Natural killer cell (primary cell): Measurements from ENCODE around the gene CPLX1. TPM values are rescaled to one million over a fixed set of nuclear protein-coding genes. Genes with fewer than 3 reads are reported as not detected.

Source experiments
- ATAC-seq, 3 donors: fragments of 150-1000 bp in 2 of 3; fragments of 200-7000 bp in 1 of 3; cut with Tn5 transposase; 1 replicate in 1 of 3; 2 replicates in 2 of 3; pipeline ENCODE4 v1.10.0; 2021; ENCODE audit warnings: mild to moderate bottlenecking in 2 of 3, moderate library complexity in 2 of 3
- DNase-seq, 2 donors: peaks; one replicate each; pipeline versions ENCODE4 v3.0.0 to v3.0.0-alpha.2; 2013 to 2021; ENCODE audit warnings: mixed read lengths in 1 of 2
- H3K27ac ChIP-seq: one replicate; pipeline ENCODE4 v1.5.1; 2013; ENCODE audit warnings: mild to moderate bottlenecking, low read length
- H3K27me3 ChIP-seq: one replicate; pipeline ENCODE4 v1.6.1; 2013; ENCODE audit warnings: low read length; ENCODE audit not compliant: control insufficient read depth, insufficient read depth
- H3K36me3 ChIP-seq: one replicate; pipeline ENCODE4 v1.6.1; 2013; ENCODE audit warnings: low read length; ENCODE audit not compliant: control insufficient read depth, insufficient read depth
- H3K4me1 ChIP-seq: one replicate; pipeline ENCODE4 v1.6.1; 2013; ENCODE audit warnings: low read length; ENCODE audit not compliant: control insufficient read depth, insufficient read depth
- H3K4me3 ChIP-seq: one replicate; pipeline ENCODE4 v1.5.1; 2013; ENCODE audit warnings: low read length
- H3K9me3 ChIP-seq: one replicate; pipeline ENCODE4 v1.6.1; 2013; ENCODE audit warnings: low read length; ENCODE audit not compliant: control insufficient read depth, insufficient read depth
- H3K27ac Mint-ChIP-seq, 2 donors: one replicate each; pipeline ENCODE4 v1.8.0; 2022; ENCODE audit warnings: mild to moderate bottlenecking in 2 of 2, mixed read lengths in 2 of 2, moderate library complexity in 1 of 2
- H3K27me3 Mint-ChIP-seq, 2 donors: one replicate each; pipeline ENCODE4 v1.8.0; 2022; ENCODE audit warnings: low read depth in 2 of 2, mixed read lengths in 2 of 2
- H3K36me3 Mint-ChIP-seq: one replicate; pipeline ENCODE4 v1.8.0; 2022; ENCODE audit warnings: mixed read lengths
- H3K4me1 Mint-ChIP-seq, 2 donors: one replicate each; pipeline ENCODE4 v1.8.0; 2022; ENCODE audit warnings: mixed read lengths in 2 of 2
- H3K4me3 Mint-ChIP-seq: one replicate; pipeline ENCODE4 v1.8.0; 2022; ENCODE audit warnings: mild to moderate bottlenecking, moderate library complexity, mixed read lengths
- H3K9me3 Mint-ChIP-seq, 2 donors: one replicate each; pipeline ENCODE4 v1.8.0; 2022; ENCODE audit warnings: mixed read lengths in 2 of 2
- WGBS: methylation state at CpG from one replicate; pipeline ENCODE4 v1.1.7; 2013; ENCODE audit warnings: missing lambda C conversion rate; ENCODE audit not compliant: insufficient coverage; 5-methylcytosine and 5-hydroxymethylcytosine counted together
- intact Hi-C: fragments of 100-400 bp; cut with micrococcal nuclease; formaldehyde crosslinking; loops from one replicate; pipeline ENCODE4 v1.14.2; 2022
- total RNA-seq, 4 donors: library from RNA; stranded (reverse); fragments of 120-200 nt in 1 of 4; gene quantifications; one replicate each; pipeline versions ENCODE4 v1.2.3 to v1.2.4, GENCODE V29; 2013 to 2022
- TF ChIP-seq, protein P1 (sequence below): fragments of 200-600 bp; IDR thresholded peaks from one replicate; pipeline ENCODE4 v1.8.0; 2022; ENCODE audit warnings: antibody characterized with exemption

The CPLX1 gene
- total RNA-seq, 3 donors from 2014 or later (not counting 1 experiment from before 2014, with no cell fraction given), result not detected

DNA sequence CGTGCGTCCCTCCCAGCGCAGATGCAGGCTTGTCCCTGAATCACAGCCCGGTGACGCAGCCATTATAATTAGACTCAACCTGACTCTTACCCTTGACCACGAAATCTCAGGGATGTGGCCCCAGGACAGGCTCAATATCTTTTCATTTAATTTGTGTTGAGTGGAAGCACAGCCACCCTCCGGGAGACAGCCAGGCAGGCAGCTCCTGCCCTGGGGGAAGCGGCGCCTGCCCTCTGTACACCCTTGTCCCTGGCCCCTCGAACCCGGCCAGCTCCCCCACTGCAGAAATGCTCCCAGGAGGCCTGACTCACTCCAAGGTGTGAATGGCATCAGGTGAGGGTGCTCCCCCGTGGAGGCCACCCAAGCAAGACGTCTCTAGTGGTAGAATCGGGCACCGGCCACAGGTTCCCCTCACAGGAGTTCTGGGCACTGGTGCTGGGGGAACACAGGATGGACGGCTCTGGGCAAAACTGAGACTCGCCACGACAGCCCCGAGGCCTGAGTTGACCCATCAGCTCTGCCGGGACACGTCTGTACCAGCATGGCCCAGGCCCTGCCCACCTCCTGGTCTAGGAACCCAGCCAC lies 2.7 kb downstream of the CPLX1 start:
- no peak overlapping the region for H3K4me3 Mint-ChIP-seq
- H3K27me3 Mint-ChIP-seq, result peaks cover 25 to 32% of the 10 kb centered on the region in 2 donors
- peaks cover 0 to 5% of the 10 kb centered on the region in 2 donors for H3K4me1 Mint-ChIP-seq
- Histone ChIP-seq H3K4me1 (peaks cover 10% of the 10 kb centered on the region), H3K27me3 (peaks cover 32% of the 10 kb centered on the region), H3K9me3 (no peaks in the 10 kb centered on the region), H3K36me3 (no peaks in the 10 kb centered on the region), H3K4me3 (no peak overlapping the region), H3K27ac (no peak overlapping the region)
- DNase-seq, result no peak
- no peaks in the 10 kb centered on the region for H3K9me3 Mint-ChIP-seq
- no peak overlapping the region for H3K27ac Mint-ChIP-seq
- 75% methylated on average over 21 of the region's 21 CpGs for WGBS
- no peaks in the 10 kb centered on the region for H3K36me3 Mint-ChIP-seq
- TF ChIP-seq, protein P1, sequence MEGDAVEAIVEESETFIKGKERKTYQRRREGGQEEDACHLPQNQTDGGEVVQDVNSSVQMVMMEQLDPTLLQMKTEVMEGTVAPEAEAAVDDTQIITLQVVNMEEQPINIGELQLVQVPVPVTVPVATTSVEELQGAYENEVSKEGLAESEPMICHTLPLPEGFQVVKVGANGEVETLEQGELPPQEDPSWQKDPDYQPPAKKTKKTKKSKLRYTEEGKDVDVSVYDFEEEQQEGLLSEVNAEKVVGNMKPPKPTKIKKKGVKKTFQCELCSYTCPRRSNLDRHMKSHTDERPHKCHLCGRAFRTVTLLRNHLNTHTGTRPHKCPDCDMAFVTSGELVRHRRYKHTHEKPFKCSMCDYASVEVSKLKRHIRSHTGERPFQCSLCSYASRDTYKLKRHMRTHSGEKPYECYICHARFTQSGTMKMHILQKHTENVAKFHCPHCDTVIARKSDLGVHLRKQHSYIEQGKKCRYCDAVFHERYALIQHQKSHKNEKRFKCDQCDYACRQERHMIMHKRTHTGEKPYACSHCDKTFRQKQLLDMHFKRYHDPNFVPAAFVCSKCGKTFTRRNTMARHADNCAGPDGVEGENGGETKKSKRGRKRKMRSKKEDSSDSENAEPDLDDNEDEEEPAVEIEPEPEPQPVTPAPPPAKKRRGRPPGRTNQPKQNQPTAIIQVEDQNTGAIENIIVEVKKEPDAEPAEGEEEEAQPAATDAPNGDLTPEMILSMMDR, result no peak
- ATAC-seq, result no peak
- intact Hi-C loops, result no loop called here

DNA sequence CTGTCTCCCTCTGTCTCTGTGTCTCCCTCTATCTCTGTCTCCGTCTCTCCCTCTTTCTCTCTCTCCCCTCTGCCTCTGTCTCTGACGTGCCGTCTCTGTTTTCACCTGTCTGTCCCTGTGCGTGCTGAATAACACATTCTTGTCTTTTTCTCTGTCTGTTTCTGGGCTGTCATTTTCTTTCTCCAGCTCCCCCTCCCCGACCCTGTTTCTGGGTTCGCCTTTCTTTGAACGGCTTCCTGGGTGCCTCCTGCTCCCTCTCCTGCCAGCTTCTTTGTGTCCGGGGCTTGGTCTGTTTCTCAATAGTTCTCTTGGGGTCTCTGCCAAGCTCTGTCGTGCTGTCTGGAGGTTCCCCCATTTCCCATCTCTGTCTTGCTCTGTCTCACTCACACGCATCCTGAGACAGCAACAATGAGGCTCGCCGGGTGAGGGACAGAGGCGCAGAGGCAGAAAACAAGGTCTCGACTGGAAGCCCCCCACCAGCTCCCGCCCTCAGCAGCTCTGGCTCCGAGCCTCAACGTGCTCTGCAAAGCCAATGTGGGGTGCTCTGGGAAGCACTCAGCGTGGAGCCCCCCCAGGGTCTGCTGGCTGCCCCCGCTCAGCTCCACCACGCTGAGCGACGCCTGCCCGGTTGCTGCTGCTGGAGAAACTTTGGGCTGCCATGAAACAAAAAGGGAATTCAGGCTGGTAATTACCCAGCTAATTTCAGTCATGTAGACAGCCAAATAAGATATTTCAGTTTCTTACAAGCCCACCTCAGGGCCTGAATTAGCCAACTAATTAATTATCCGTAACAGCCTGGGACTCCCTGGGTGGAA lies 3.4 kb downstream of the CPLX1 start:
- intact Hi-C loops, result no loop called here
- peaks cover 28% of the 10 kb centered on the region for H3K27me3 ChIP-seq
- H3K4me3 Mint-ChIP-seq, result no peak overlapping the region

DNA sequence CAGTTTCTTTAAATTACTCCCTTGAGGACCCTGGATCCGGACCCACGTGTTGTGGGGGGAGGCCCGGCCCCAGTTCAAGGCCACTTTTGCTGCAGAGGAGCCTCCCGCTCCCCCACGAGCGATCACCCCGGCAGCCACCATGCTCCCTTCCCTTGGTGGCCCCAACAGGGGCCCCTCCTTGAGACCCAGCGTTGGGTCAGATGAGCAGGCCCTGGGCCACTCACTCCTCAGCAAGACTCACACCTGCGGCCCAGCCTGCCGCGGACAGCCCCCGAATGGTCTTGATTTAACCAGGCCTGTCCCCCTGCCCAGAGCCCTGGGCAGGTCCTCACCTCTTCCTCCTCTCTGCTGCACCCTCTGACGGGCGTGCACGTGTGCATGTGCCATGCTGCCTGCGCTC lies 4.3 kb downstream of the CPLX1 start:
- Histone ChIP-seq H3K27me3 (peaks cover 22% of the 10 kb centered on the region), H3K4me3 (no peak overlapping the region), H3K9me3 (no peaks in the 10 kb centered on the region), H3K36me3 (no peaks in the 10 kb centered on the region), H3K27ac (no peak overlapping the region), H3K4me1 (peaks cover 7% of the 10 kb centered on the region)
- Mint-ChIP-seq H3K27ac (no peak overlapping the region), H3K9me3 (no peaks in the 10 kb centered on the region), H3K4me3 (no peak overlapping the region), H3K4me1 (peaks cover 0 to 5% of the 10 kb centered on the region in 2 donors), H3K36me3 (no peaks in the 10 kb centered on the region), H3K27me3 (peaks cover 21 to 29% of the 10 kb centered on the region in 2 donors)
- TF ChIP-seq, protein P1, result no peak
- ATAC-seq (no peak), DNase-seq (no peak)
- intact Hi-C loops, result no loop called here
- 79% methylated on average over 16 of the region's 16 CpGs for WGBS

More for the DNA sequence above, 3.4 kb downstream of the CPLX1 start:
- H3K9me3 Mint-ChIP-seq, result no peaks in the 10 kb centered on the region
- Histone ChIP-seq H3K36me3 (no peaks in the 10 kb centered on the region), H3K4me3 (no peak overlapping the region), H3K27ac (no peak overlapping the region), H3K9me3 (no peaks in the 10 kb centered on the region), H3K4me1 (peaks cover 10% of the 10 kb centered on the region)
- 59% methylated on average over 24 of the region's 24 CpGs for WGBS
- no peak for ATAC-seq
- TF ChIP-seq, protein P1, result no peak
- H3K4me1 Mint-ChIP-seq, result peaks cover 0 to 5% of the 10 kb centered on the region in 2 donors
- H3K27me3 Mint-ChIP-seq, result peaks cover 21 to 26% of the 10 kb centered on the region in 2 donors
- DNase-seq, result no peak
- no peaks in the 10 kb centered on the region for H3K36me3 Mint-ChIP-seq
- no peak overlapping the region for H3K27ac Mint-ChIP-seq
